HepG2 (cell line): ENCODE results near the gene CBFA2T2. TPM values are rescaled to one million over a fixed set of nuclear protein-coding genes. Genes with fewer than 3 reads are reported as not detected.
A peak's percentile ranks its signal among the peaks of the same experiment; 100 is the strongest.

Experiments used
- ARID4A ChIP-seq: sonication (generic); formaldehyde crosslinking; IDR thresholded peaks from 2 replicates; pipeline ENCODE4 v1.5.0; 2020; ENCODE audit warnings: mild to moderate bottlenecking, missing genetic modification reagents, borderline replicate concordance
- ATF1 ChIP-seq: IDR thresholded peaks from 2 replicates; pipeline ENCODE4 v1.6.1; 2016; ENCODE audit warnings: mild to moderate bottlenecking, control low read depth
- FOXC1 ChIP-seq: sonication (generic); formaldehyde crosslinking; IDR thresholded peaks from 2 replicates; pipeline ENCODE4 v1.8.0; 2022; ENCODE audit warnings: mild to moderate bottlenecking, missing genetic modification reagents, borderline replicate concordance
- JUN ChIP-seq: sonication (generic); formaldehyde crosslinking; IDR thresholded peaks from 2 replicates; pipeline ENCODE4 v1.4.0; 2020; ENCODE audit warnings: mild to moderate bottlenecking, missing genetic modification reagents
- MAF1 ChIP-seq: sonication (generic); formaldehyde crosslinking; IDR thresholded peaks from 2 replicates; pipeline ENCODE4 v1.5.0; 2020; ENCODE audit warnings: missing genetic modification reagents, borderline replicate concordance
- NCOR1 ChIP-seq: fragments of 200-600 bp; sonication (generic); IDR thresholded peaks from 2 replicates; pipeline ENCODE4 v1.7.0; 2017; ENCODE audit warnings: antibody characterized with exemption, low read length, borderline replicate concordance
- PAXIP1 ChIP-seq: sonication (generic); formaldehyde crosslinking; conservative IDR thresholded peaks from 2 replicates; pipeline ENCODE4 v1.4.0; 2020; ENCODE audit warnings: mild to moderate bottlenecking, missing genetic modification reagents, moderate library complexity
- RELA ChIP-seq: sonication (generic); formaldehyde crosslinking; IDR thresholded peaks from 2 replicates; pipeline ENCODE4 v1.4.0; 2020; ENCODE audit warnings: missing genetic modification reagents
- TGIF2 ChIP-seq: IDR thresholded peaks from 2 replicates; pipeline ENCODE4 v1.6.1; 2016; ENCODE audit warnings: control low read depth, missing compliant biosample characterization
- YY1 ChIP-seq: IDR thresholded peaks from 2 replicates; pipeline ENCODE4 v1.6.1; 2011; ENCODE audit warnings: low read length, low read depth, moderate library complexity, mild to moderate bottlenecking; ENCODE audit not compliant: insufficient read depth, insufficient replicate concordance
- ZNF431 ChIP-seq: sonication (generic); formaldehyde crosslinking; IDR thresholded peaks from 2 replicates; pipeline ENCODE4 v1.9.0; 2022; ENCODE audit warnings: missing genetic modification reagents, low read depth, mild to moderate bottlenecking, borderline replicate concordance
- ZNF441 ChIP-seq: sonication (generic); formaldehyde crosslinking; IDR thresholded peaks from 2 replicates; pipeline ENCODE4 v1.7.0; 2021; ENCODE audit warnings: missing genetic modification reagents, borderline replicate concordance
- ZNF446 ChIP-seq: sonication (generic); formaldehyde crosslinking; IDR thresholded peaks from 2 replicates; pipeline ENCODE4 v1.5.0; 2020; ENCODE audit warnings: mild to moderate bottlenecking, missing genetic modification reagents
- ZNF773 ChIP-seq: sonication (generic); formaldehyde crosslinking; IDR thresholded peaks from 2 replicates; pipeline ENCODE4 v1.4.0; 2020; ENCODE audit warnings: missing genetic modification reagents, borderline replicate concordance
- ZNF775 ChIP-seq: sonication (generic); formaldehyde crosslinking; IDR thresholded peaks from 2 replicates; pipeline ENCODE4 v1.4.0; 2020; ENCODE audit warnings: missing genetic modification reagents, mild to moderate bottlenecking, moderate library complexity, borderline replicate concordance
- polyA plus RNA-seq, 8 experiments: library from polyadenylated mRNA; depleted of rRNA in 3 of 8; stranded (reverse) in 7 of 8; unstranded in 1 of 8; fragments of >200 nt; fragmentation: Illumina TruSeq in 4 of 8; extraction: Trizol in 4 of 8; gene quantifications; 2 replicates each; pipeline versions ENCODE4 v1.2.1 to v1.2.3, GENCODE V29; 2011 to 2016; ENCODE audit warnings: low read depth in 4 of 8, missing spikeins in 1 of 8, mixed read lengths in 1 of 8; ENCODE audit not compliant: insufficient read depth in 1 of 8
- total RNA-seq, 5 experiments: library from RNA; depleted of rRNA; stranded (reverse); fragments of >200 nt; fragmentation: Illumina TruSeq; extraction: Trizol; gene quantifications; 2 replicates each; pipeline ENCODE4 v1.2.3, GENCODE V29; 2016; ENCODE audit warnings: low read depth in 1 of 5
- TF ChIP-seq, protein P1 (sequence below): sonication (generic); formaldehyde crosslinking; IDR thresholded peaks from 2 replicates; pipeline ENCODE4 v1.5.0; 2020; ENCODE audit warnings: mild to moderate bottlenecking, missing genetic modification reagents
- TF ChIP-seq, protein P2 (sequence below): IDR thresholded peaks from 2 replicates; pipeline ENCODE4 v1.6.1; 2016

The CBFA2T2 gene
- total and polyA plus RNA-seq, 2 of the 13 experiments (the other 11 are each of a cell fraction or from before 2014, with no cell fraction given) = 6.3 to 21.2 TPM

- TF ChIP-seq, protein P1, sequence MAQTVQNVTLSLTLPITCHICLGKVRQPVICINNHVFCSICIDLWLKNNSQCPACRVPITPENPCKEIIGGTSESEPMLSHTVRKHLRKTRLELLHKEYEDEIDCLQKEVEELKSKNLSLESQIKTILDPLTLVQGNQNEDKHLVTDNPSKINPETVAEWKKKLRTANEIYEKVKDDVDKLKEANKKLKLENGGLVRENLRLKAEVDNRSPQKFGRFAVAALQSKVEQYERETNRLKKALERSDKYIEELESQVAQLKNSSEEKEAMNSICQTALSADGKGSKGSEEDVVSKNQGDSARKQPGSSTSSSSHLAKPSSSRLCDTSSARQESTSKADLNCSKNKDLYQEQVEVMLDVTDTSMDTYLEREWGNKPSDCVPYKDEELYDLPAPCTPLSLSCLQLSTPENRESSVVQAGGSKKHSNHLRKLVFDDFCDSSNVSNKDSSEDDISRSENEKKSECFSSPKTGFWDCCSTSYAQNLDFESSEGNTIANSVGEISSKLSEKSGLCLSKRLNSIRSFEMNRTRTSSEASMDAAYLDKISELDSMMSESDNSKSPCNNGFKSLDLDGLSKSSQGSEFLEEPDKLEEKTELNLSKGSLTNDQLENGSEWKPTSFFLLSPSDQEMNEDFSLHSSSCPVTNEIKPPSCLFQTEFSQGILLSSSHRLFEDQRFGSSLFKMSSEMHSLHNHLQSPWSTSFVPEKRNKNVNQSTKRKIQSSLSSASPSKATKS (CRISPR knock-in tag) = no peak
- TF ChIP-seq FOXC1 (peak; percentile 78; the same call in 1 of the 2 replicates), MAF1 (CRISPR knock-in tag) (peak; percentile 71; the same call in 1 of the 2 replicates), PAXIP1 (CRISPR knock-in tag) (0 out of 2 replicates have a peak, but pooled peaks have one; percentile 24), YY1 (no peak), ZNF773 (peak; percentile 29; the same call in 1 of the 2 replicates), ZNF446 (no peak), ZNF775 (no peak), ARID4A (CRISPR knock-in tag) (peak; percentile 69), JUN (CRISPR knock-in tag) (no peak), TGIF2 (CRISPR knock-in tag) (0 out of 2 replicates have a peak, but pooled peaks have one; percentile 51), NCOR1 (no peak), RELA (CRISPR knock-in tag) (no peak), ATF1 (no peak), ZNF441 (CRISPR knock-in tag) (peak; percentile 63; the same call in 1 of the 2 replicates), ZNF431 (CRISPR knock-in tag) (no peak)
- TF ChIP-seq, protein P2, sequence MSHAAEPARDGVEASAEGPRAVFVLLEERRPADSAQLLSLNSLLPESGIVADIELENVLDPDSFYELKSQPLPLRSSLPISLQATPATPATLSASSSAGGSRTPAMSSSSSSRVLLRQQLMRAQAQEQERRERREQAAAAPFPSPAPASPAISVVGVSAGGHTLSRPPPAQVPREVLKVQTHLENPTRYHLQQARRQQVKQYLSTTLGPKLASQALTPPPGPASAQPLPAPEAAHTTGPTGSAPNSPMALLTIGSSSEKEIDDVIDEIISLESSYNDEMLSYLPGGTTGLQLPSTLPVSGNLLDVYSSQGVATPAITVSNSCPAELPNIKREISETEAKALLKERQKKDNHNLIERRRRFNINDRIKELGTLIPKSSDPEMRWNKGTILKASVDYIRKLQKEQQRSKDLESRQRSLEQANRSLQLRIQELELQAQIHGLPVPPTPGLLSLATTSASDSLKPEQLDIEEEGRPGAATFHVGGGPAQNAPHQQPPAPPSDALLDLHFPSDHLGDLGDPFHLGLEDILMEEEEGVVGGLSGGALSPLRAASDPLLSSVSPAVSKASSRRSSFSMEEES (CRISPR knock-in tag) = 0 out of 2 replicates have a peak, but pooled peaks have one; percentile 30
Measured at GRCh38 chr20:33685328-33686099, 195.6 kb downstream of the CBFA2T2 start (continued).
